ENCODE data around the gene CPSF2.

Gene CPSF2

DNA sequence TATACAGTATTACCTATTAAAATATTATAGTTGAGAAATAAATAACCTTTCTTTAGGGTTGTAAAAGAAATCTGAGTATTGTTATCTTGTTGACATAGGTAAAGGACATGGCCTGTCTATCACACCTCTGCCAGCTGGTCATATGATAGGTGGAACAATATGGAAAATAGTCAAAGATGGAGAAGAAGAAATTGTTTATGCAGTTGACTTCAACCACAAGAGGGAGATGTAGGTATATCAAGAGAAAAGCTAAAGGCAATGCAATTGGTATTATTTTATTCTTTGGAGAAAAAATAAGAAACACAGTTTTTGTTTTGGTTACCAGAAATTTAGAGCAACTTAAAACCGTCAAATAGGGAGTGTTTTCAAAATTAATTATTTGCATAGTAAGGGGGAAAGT, 13.5 kb downstream of the CPSF2 start:
- peaks cover 55% of the 10 kb centered on the region for H3K36me3 ChIP-seq (replicated peaks; ENCODE audit: low read depth, low read length)
- H3K27me3 ChIP-seq (ENCODE audit: low read depth, low read length) = no peaks in the 10 kb centered on the region
- no peak overlapping the region for H3K4me3 ChIP-seq (ENCODE audit: low read length)
- no peaks in the 10 kb centered on the region for H4K20me1 ChIP-seq (ENCODE audit: insufficient read depth, low read length)
- no peaks in the 10 kb centered on the region for H3K9me3 ChIP-seq (ENCODE audit: insufficient read depth, low read length)
- H3K4me2 ChIP-seq (ENCODE audit: low read length) = no peak overlapping the region
- H3K9ac ChIP-seq (ENCODE audit: low read length) = no peak overlapping the region
- 0 out of 2 replicates have a peak, but pooled peaks cover under 1% of the 10 kb centered on the region for H3K79me2 ChIP-seq (ENCODE audit: low read length)
- TF ChIP-seq CTCF (IDR thresholded peaks at IDR 0.05; ENCODE audit: low read depth, low read length) (peak; percentile 70), EZH2phosphoT487 (IDR thresholded peaks at IDR 0.05; ENCODE audit: low read depth) (no peak)
- H3K4me1 ChIP-seq (ENCODE audit: low read length) = no peaks in the 10 kb centered on the region
- no peak overlapping the region for H2AFZ ChIP-seq (ENCODE audit: low read depth, low read length)
- H3K27ac ChIP-seq (ENCODE audit: low read length) = no peak overlapping the region

DNA sequence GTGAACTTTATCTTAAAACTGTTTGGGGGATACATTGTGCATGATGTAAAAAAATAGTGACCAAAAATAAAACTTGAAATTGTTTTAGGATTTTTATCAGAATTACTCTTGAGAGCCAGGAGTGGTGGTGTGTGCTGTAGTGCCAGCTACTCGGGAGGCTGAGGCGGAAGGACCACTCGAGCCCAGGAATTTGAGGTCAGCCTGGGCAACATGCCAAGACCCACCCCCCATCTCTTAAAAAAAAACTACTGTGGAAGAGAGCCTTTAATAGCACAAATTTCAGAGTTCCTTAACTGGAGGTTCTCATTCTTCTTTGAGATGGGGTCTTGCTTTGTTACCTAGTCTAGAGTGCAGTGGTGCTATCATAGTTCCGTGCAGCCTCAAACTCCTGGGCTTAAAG, 21.5 kb downstream of the CPSF2 start:
- no peaks in the 10 kb centered on the region for H3K9me3 ChIP-seq (ENCODE audit: insufficient read depth, low read length)
- TF ChIP-seq CTCF (IDR thresholded peaks at IDR 0.05; ENCODE audit: low read depth, low read length) (no peak), EZH2phosphoT487 (IDR thresholded peaks at IDR 0.05; ENCODE audit: low read depth) (no peak)
- H3K4me2 ChIP-seq (ENCODE audit: low read length) = no peak overlapping the region
- no peak overlapping the region for H3K9ac ChIP-seq (ENCODE audit: low read length)
- no peak overlapping the region for H3K27ac ChIP-seq (ENCODE audit: low read length)
- no peak overlapping the region for H2AFZ ChIP-seq (ENCODE audit: low read depth, low read length)
- peaks cover 63% of the 10 kb centered on the region for H3K36me3 ChIP-seq (replicated peaks; ENCODE audit: low read depth, low read length)
- H3K27me3 ChIP-seq (ENCODE audit: low read depth, low read length) = no peaks in the 10 kb centered on the region
- H3K79me2 ChIP-seq (ENCODE audit: low read length) = 0 out of 2 replicates have a peak, but pooled peaks cover 4% of the 10 kb centered on the region
- no peaks in the 10 kb centered on the region for H4K20me1 ChIP-seq (ENCODE audit: insufficient read depth, low read length)
- no peak overlapping the region for H3K4me3 ChIP-seq (ENCODE audit: low read length)
- H3K4me1 ChIP-seq (ENCODE audit: low read length) = no peaks in the 10 kb centered on the region

DNA sequence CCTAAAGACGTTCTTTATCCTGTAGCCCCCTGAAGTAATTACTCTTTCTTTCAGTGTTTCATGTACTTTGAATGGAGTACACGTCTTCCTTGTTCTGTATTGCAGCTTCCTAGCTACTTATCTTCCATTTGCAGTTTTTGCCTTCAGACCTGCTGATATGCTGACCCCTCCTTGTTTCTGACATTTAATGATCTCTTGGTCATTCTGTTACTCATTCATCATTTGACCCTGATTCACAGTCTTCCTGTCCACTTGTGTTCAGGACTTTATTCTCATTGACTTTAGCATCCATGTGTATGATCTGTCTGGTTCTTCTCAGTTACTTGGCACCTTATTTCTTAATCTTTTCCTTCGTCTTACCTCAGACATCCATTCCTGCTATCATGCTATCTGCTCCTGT, 22.2 kb downstream of the CPSF2 start:
- H3K36me3 ChIP-seq (replicated peaks; ENCODE audit: low read depth, low read length) = peaks cover 60% of the 10 kb centered on the region
- H3K4me3 ChIP-seq (ENCODE audit: low read length) = no peak overlapping the region
- H3K9ac ChIP-seq (ENCODE audit: low read length) = no peak overlapping the region
- no peak overlapping the region for H3K4me2 ChIP-seq (ENCODE audit: low read length)
- H3K79me2 ChIP-seq (ENCODE audit: low read length) = 0 out of 2 replicates have a peak, but pooled peaks cover 4% of the 10 kb centered on the region
- H3K9me3 ChIP-seq (ENCODE audit: insufficient read depth, low read length) = no peaks in the 10 kb centered on the region
- no peaks in the 10 kb centered on the region for H3K4me1 ChIP-seq (ENCODE audit: low read length)
- no peak overlapping the region for H2AFZ ChIP-seq (ENCODE audit: low read depth, low read length)
- no peak overlapping the region for H3K27ac ChIP-seq (ENCODE audit: low read length)
- TF ChIP-seq CTCF (IDR thresholded peaks at IDR 0.05; ENCODE audit: low read depth, low read length) (no peak), EZH2phosphoT487 (IDR thresholded peaks at IDR 0.05; ENCODE audit: low read depth) (no peak)
- H3K27me3 ChIP-seq (ENCODE audit: low read depth, low read length) = no peaks in the 10 kb centered on the region
- H4K20me1 ChIP-seq (ENCODE audit: insufficient read depth, low read length) = no peaks in the 10 kb centered on the region

DNA sequence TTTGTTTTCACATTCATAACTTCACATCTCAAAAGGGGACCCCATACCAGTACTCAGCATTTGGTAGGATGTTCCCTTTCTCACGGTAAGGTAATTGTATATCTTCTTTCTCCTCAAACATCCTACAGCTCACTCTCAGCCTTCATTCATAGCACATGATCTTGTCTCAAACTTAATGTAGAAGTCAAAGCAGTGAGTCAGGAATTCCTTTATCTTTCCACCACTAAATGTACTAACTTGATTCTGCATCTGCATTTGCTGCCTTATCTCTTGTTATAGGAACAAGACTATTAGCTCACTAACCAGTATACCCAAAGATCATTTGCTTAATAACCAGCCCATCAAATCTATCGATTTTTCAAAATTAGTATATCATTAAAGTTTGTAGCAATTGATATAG, 22.9 kb downstream of the CPSF2 start:
- no peaks in the 10 kb centered on the region for H3K4me1 ChIP-seq (ENCODE audit: low read length)
- H4K20me1 ChIP-seq (ENCODE audit: insufficient read depth, low read length) = no peaks in the 10 kb centered on the region
- H3K9ac ChIP-seq (ENCODE audit: low read length) = no peak overlapping the region
- no peaks in the 10 kb centered on the region for H3K27me3 ChIP-seq (ENCODE audit: low read depth, low read length)
- 0 out of 2 replicates have a peak, but pooled peaks cover 4% of the 10 kb centered on the region for H3K79me2 ChIP-seq (ENCODE audit: low read length)
- no peak overlapping the region for H2AFZ ChIP-seq (ENCODE audit: low read depth, low read length)
- peaks cover 64% of the 10 kb centered on the region for H3K36me3 ChIP-seq (replicated peaks; ENCODE audit: low read depth, low read length)
- no peak overlapping the region for H3K4me2 ChIP-seq (ENCODE audit: low read length)
- no peak for TF ChIP-seq CTCF (IDR thresholded peaks at IDR 0.05; ENCODE audit: low read depth, low read length)
- TF ChIP-seq EZH2phosphoT487 (IDR thresholded peaks at IDR 0.05; ENCODE audit: low read depth) = no peak
- H3K9me3 ChIP-seq (ENCODE audit: insufficient read depth, low read length) = no peaks in the 10 kb centered on the region
- no peak overlapping the region for H3K4me3 ChIP-seq (ENCODE audit: low read length)
- H3K27ac ChIP-seq (ENCODE audit: low read length) = no peak overlapping the region
